ENCODE data around the gene TDRD10. TPM values are rescaled to one million over a fixed set of nuclear protein-coding genes. Genes with fewer than 3 reads are reported as not detected.

TDRD10 gene
- total RNA-seq, 1 experiment from 2014 or later = 0.31 TPM

DNA sequence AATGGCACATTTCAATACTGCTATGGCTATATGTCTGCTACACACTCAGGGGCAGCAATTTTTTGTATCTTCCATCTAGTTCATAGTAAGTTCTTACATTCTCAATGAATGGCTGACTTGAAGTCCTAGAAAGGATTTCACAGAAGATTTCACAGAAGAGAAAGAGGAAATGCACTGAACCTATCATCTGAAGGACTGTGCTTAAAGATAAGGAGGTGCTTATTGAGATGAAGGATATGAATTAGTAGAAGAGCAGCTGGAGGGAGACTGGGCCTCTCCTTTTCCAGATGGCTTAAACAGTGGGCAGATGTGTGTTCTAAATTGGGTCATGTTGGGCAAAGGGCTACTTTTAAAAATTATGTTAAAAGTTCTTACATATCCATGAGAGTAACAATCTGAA lies 91.4 kb downstream of the TDRD10 start:
- no peaks in the 10 kb centered on the region for H3K4me1 ChIP-seq (ENCODE audit: insufficient read depth, low read length)
- TF ChIP-seq, protein P1, sequence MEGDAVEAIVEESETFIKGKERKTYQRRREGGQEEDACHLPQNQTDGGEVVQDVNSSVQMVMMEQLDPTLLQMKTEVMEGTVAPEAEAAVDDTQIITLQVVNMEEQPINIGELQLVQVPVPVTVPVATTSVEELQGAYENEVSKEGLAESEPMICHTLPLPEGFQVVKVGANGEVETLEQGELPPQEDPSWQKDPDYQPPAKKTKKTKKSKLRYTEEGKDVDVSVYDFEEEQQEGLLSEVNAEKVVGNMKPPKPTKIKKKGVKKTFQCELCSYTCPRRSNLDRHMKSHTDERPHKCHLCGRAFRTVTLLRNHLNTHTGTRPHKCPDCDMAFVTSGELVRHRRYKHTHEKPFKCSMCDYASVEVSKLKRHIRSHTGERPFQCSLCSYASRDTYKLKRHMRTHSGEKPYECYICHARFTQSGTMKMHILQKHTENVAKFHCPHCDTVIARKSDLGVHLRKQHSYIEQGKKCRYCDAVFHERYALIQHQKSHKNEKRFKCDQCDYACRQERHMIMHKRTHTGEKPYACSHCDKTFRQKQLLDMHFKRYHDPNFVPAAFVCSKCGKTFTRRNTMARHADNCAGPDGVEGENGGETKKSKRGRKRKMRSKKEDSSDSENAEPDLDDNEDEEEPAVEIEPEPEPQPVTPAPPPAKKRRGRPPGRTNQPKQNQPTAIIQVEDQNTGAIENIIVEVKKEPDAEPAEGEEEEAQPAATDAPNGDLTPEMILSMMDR (conservative IDR thresholded peaks at IDR 0.05) = no peak
- no peak overlapping the region for H3K14ac ChIP-seq (ENCODE audit: insufficient read depth, low read length)
- no peak overlapping the region for H3K4me2 ChIP-seq (ENCODE audit: insufficient read depth, insufficient read length, low read length)
- H3K9me3 ChIP-seq (ENCODE audit: control insufficient read depth, low read depth, low read length) = no peaks in the 10 kb centered on the region
- no peak overlapping the region for H4K91ac ChIP-seq (ENCODE audit: insufficient read length, low read depth, low read length)
- no peak overlapping the region for H2BK20ac ChIP-seq (ENCODE audit: low read depth, low read length, poor library complexity, severe bottlenecking)
- Mint-ChIP-seq H3K9me3 (no peaks in the 10 kb centered on the region), H3K4me1 (no peaks in the 10 kb centered on the region), H3K27me3 (ENCODE audit: low read depth) (no peaks in the 10 kb centered on the region), H3K27ac (no peak overlapping the region; a peak in 1 of 7 replicates), H3K4me3 (no peak overlapping the region), H3K36me3 (ENCODE audit: insufficient read depth in 1 of 3, low read depth in 3 of 3) (peaks cover 52 to 93% (median 85%) of the 10 kb centered on the region in 3 experiments)
- no peak overlapping the region for H2BK120ac ChIP-seq (ENCODE audit: low read depth, low read length, poor library complexity, severe bottlenecking)
- no peak overlapping the region for H3K9ac ChIP-seq (ENCODE audit: extremely low read depth, insufficient read length, low read length)
- no peak for DNase-seq
- H3K79me2 ChIP-seq (ENCODE audit: insufficient read depth, low read length) = no peaks in the 10 kb centered on the region
- H3K23me2 ChIP-seq (ENCODE audit: insufficient read length, low read depth, low read length, poor library complexity, severe bottlenecking) = no peaks in the 10 kb centered on the region
- no peak overlapping the region for H4K5ac ChIP-seq (ENCODE audit: insufficient read length, low read depth, low read length)
- no peak overlapping the region for H4K8ac ChIP-seq (replicated peaks; ENCODE audit: insufficient read length, low read depth, low read length)
- H2AK5ac ChIP-seq (ENCODE audit: insufficient read length, low read length) = no peak overlapping the region
- no peak overlapping the region for H2BK12ac ChIP-seq (ENCODE audit: insufficient read length, low read depth, low read length)
- H3K56ac ChIP-seq (ENCODE audit: insufficient read length, low read depth, low read length) = no peak overlapping the region
- no peak overlapping the region for H2BK5ac ChIP-seq (ENCODE audit: insufficient read length, low read length)
- H3K27ac ChIP-seq (ENCODE audit: insufficient read length, low read depth, low read length) = no peak overlapping the region
- H3K23ac ChIP-seq (ENCODE audit: insufficient read length, low read depth, low read length) = no peak overlapping the region
- no peak overlapping the region for H2BK15ac ChIP-seq (ENCODE audit: low read depth, low read length)
- H2AFZ ChIP-seq (ENCODE audit: low read length) = no peak overlapping the region
- H3K18ac ChIP-seq (ENCODE audit: insufficient read length, low read depth, low read length) = no peak overlapping the region
- H3T11ph ChIP-seq (ENCODE audit: low read length) = no peak overlapping the region
- no peaks in the 10 kb centered on the region for H4K20me1 ChIP-seq (ENCODE audit: control insufficient read depth, insufficient read depth, insufficient read length)
- no peaks in the 10 kb centered on the region for H3K79me1 ChIP-seq (ENCODE audit: insufficient read depth, low read depth, low read length, poor library complexity, severe bottlenecking)
- no peak overlapping the region for H3K4ac ChIP-seq (ENCODE audit: low read depth, low read length)
- H3K27me3 ChIP-seq (ENCODE audit: insufficient read depth, low read length) = no peaks in the 10 kb centered on the region
